Kidney capillary endothelial cell (primary cell): ENCODE measurements around the gene XCR1.
"Not testable (repeated sequence)": the region's sequence is repeated elsewhere in the genome, so short reads cannot be mapped to it uniquely, and the experiment has no call there.

ENCODE experiments used
- DNase-seq: peaks from one replicate; pipeline ENCODE4 v3.0.0-alpha.2; 2018; ENCODE audit warnings: low spot score

The XCR1 gene

DNA sequence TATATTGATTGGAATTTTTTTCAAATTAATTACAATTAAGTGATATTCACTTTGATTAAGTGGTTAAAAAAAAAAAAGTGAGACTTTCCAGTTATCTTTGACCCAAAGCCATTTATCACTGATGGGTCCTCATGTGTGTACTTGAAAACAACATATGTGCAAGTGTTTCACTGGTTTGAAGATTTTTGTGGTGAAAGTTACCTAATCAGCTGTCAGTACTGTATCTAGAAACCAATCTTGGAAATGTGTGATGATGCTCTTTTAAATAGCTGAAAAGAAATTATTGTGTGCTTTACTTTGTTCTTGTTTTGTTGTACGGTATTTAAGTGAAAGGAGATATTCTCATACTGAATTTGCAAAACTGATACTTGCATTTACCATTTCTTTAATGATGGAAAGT lies 11.6 kb upstream of the XCR1 start:
- DNase-seq = no peak

DNA sequence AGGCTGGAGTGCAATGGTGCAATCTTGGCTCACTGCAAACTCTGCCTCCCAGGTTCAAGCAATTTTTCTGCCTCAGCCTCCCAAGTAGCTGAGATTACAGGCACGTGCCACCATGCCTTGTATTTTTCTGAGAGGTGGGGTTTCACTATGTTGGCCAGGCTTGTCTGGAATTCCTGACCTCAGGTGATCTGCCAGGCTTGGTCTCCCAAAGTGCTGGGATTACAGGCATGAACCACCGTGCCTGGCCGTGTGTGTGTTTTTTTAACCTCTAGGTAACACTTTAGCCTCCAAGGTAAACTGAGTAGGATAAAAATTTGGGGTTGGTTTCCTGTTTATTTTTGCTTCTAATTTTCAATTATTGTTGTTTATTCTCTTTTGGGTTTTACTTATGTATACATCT lies 10.8 kb upstream of the XCR1 start:
- not testable (repeated sequence) for DNase-seq

DNA sequence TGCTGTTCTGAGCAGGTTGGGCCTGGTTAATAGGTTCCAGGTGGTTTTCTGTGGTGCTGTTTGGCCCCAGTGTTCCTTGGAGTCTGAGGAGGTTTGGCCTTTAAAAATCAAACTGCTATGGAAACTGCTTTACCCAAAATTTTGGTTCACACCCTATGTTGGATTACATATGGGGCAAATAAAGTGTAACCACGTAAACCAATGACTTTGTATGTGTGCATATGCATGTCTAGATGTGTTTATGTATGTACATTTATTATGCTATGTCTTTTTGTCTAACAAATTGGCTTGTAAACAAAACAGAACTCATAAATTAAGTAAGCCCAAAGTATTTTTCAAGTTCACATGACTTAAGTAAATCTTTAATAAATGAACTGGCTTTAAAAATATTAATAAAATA lies 8.9 kb upstream of the XCR1 start:
- DNase-seq = no peak

GRCh38 chr3:46031747-46032146 lies 4.5 kb upstream of the XCR1 start:
- no peak for DNase-seq

DNA sequence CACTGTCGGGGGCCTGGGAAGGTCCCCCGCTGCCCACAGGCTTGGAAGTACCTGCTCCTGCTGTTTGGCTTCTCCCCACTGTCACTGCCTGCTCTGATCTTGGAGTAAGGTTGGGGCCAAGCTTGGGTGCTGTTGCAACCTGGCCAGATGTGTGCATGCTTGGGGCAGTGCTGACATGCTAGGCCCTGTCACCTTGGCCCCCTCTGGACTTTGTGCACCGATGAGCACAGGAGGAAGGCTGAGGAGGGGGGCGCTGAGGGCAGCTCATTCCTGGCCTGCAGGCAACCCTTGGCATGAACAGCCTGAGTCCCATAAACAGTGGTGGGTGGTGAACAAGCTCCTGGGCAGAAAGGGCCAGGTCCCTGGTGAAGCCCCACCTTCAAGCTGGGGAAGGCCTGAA lies 4.0 kb upstream of the XCR1 start:
- no peak for DNase-seq

GRCh38 chr3:46030626-46031025 lies 3.3 kb upstream of the XCR1 start:
- DNase-seq = no peak

GRCh38 chr3:46029953-46030543 lies 2.8 kb upstream of the XCR1 start:
- no peak for DNase-seq

DNA sequence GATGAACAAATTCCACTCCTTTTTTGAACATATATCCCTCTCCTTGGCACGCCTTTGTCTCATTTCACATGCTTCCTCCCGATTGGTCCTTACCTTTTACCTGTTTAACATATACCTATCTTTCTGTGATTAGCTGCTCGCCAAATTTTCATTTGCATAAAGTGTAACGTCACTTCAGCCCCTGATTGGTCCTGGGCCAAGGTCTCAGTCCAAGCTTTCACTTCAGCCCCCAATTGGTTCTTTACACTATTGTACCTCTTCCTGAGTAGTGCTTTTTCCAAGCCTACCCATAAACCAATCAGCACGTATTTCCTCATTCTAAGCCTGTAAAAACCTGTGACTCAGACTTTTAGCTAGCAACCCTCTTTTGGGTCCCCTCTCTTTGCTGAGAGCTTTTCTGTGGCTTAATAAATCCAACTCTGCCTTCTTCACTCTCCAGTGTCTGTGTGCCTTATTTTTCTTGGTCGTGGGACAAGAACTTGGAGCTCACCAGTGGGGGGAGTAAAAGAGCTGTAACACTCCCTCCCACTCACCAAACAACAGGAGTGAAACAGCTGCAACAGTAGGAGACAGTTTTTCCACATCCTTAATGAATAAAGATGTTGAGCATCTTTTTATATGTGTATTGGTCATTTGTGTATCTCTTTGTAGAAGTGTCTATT lies 584 bp upstream of the XCR1 start:
- no peak for DNase-seq

DNA sequence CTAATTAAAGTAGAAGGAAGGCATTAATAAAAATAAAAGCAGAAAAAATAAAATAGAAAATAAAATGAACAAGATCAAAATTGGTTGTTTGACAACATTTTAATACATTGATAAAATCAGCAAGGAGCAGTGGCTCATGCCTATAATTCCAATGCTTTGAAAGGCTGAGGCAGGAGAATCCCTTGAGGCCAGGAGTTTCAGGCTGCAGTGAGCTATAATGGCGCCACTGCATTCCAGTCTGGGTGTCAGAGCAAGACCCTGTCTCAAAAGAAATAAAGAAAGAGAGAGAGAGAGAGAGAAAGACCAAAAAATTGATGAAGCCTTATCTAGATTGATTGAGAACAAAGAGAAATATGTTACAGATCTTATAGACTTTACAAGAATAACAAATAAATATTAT lies 2.1 kb downstream of the XCR1 start:
- no peak for DNase-seq

- no peak for DNase-seq
Measured at GRCh38 chr3:46024131-46024530, 3.2 kb downstream of the XCR1 start.

GRCh38 chr3:46022909-46023785 lies 4.1 kb downstream of the XCR1 start:
- DNase-seq = no peak

- no peak for DNase-seq
Measured at GRCh38 chr3:46021516-46021915, 5.8 kb downstream of the XCR1 start.

- DNase-seq = no peak
Measured at GRCh38 chr3:46020766-46021510, 6.3 kb downstream of the XCR1 start.

DNA sequence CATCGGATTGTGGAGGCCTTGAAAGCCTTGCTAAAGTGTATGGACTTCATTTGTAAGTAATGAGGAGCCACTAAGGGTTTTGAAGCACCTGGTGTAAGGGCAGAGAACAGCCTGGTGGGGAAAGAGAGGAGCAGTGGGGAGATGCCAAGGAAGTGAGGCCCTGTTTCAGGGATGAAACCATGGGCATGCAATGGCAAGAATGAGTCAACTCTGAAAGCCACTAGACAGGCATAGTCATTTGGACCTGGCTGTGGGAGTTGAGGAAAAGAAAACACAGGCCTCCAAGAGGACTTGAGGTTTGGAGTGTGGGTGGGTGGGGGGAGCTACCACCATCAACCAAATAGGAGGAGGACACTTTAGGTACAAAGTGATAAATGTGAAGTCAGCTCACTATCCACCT lies 7.6 kb downstream of the XCR1 start:
- no peak for DNase-seq

- DNase-seq = no peak
Measured at GRCh38 chr3:46017720-46018119, 9.6 kb downstream of the XCR1 start.

- DNase-seq = no peak
Measured at GRCh38 chr3:46013316-46014094, 13.8 kb downstream of the XCR1 start.

DNA sequence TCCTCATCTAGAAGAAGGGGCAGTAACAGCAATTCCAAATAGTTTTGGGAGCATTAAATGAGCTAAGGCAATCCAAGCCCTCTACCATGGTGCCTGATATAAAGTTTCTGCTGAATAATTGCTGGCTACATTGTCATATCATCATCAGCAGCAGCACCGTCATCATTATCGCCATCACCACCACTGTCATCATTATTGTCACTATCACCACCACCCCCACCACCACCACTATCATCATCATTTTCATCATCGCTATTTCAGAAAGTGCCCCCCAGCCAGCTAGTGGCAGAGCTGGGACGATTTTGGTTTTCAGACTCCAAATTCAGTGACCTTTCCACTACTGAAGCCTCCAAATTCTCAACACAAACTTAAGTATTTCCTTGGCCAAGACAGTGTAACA lies 15.0 kb downstream of the XCR1 start:
- no peak for DNase-seq

- no peak for DNase-seq
Measured at GRCh38 chr3:46010519-46011113, 16.7 kb downstream of the XCR1 start.

GRCh38 chr3:46008058-46008457 lies 19.2 kb downstream of the XCR1 start:
- DNase-seq = no peak

- no peak for DNase-seq
Measured at GRCh38 chr3:46007280-46007679, 20.0 kb downstream of the XCR1 start.
